GM18502 (cell line): ENCODE data around the gene MCM5.
"Not testable (repeated sequence)": the region's sequence is repeated elsewhere in the genome, so short reads cannot be mapped to it uniquely, and the experiment has no call there.

Experiments
- ATAC-seq: cut with Tn5 transposase; IDR thresholded peaks from one replicate; pipeline ENCODE4 v1.9.1; 2021; ENCODE audit warnings: mild to moderate bottlenecking; ENCODE audit not compliant: unreplicated experiment, poor library complexity

The MCM5 gene

GRCh38 chr22:35449829-35450689 is 50.1 kb downstream of the MCM5 start:
- no peak for ATAC-seq

GRCh38 chr22:35450824-35451569 is 51.1 kb downstream of the MCM5 start:
- ATAC-seq = no peak

GRCh38 chr22:35451592-35451991 is 51.7 kb downstream of the MCM5 start:
- no peak for ATAC-seq

GRCh38 chr22:35452351-35452781 is 52.4 kb downstream of the MCM5 start:
- ATAC-seq = no peak

- ATAC-seq = no peak
Measured at GRCh38 chr22:35452810-35453743, 53.1 kb downstream of the MCM5 start.

GRCh38 chr22:35454416-35455054 is 54.6 kb downstream of the MCM5 start:
- ATAC-seq = no peak

- no peak for ATAC-seq
Measured at GRCh38 chr22:35455529-35455928, 55.6 kb downstream of the MCM5 start.

GRCh38 chr22:35456757-35457156 is 56.8 kb downstream of the MCM5 start:
- ATAC-seq = no peak

- ATAC-seq = no peak
Measured at GRCh38 chr22:35457729-35458546, 58.0 kb downstream of the MCM5 start.

GRCh38 chr22:35458547-35459422 is 58.8 kb downstream of the MCM5 start:
- no peak for ATAC-seq

- ATAC-seq = no peak
Measured at GRCh38 chr22:35459423-35459894, 59.5 kb downstream of the MCM5 start.

GRCh38 chr22:35459976-35460375 is 60.0 kb downstream of the MCM5 start:
- not testable (repeated sequence) for ATAC-seq

- ATAC-seq = no peak
Measured at GRCh38 chr22:35460688-35461087, 60.7 kb downstream of the MCM5 start.

GRCh38 chr22:35462498-35463230 is 62.7 kb downstream of the MCM5 start:
- no peak for ATAC-seq

GRCh38 chr22:35463231-35463933 is 63.4 kb downstream of the MCM5 start:
- no peak for ATAC-seq

- no peak for ATAC-seq
Measured at GRCh38 chr22:35464399-35464798, 64.5 kb downstream of the MCM5 start.
